CD14-positive monocyte (primary cell): ENCODE results near the gene KCNK13. TPM values are rescaled to one million over a fixed set of nuclear protein-coding genes. Genes with fewer than 3 reads are reported as not detected.

ENCODE experiments used
- DNase-seq, 3 donors: peaks; one replicate each; pipeline ENCODE4 v3.0.0-alpha.2; 2011 to 2022
- H2AFZ ChIP-seq: 2 replicates; pipeline ENCODE4 v1.6.0; 2012; ENCODE audit warnings: mild to moderate bottlenecking, low read depth, low read length, inconsistent platforms; ENCODE audit not compliant: insufficient read depth, poor library complexity, severe bottlenecking
- H3K27ac ChIP-seq, 2 donors: 1 replicate in 1 of 2; 2 replicates in 1 of 2; pipeline ENCODE4 v1.5.1; 2012 to 2013; ENCODE audit warnings: low read length in 2 of 2, control low read depth in 1 of 2, inconsistent platforms in 1 of 2, low read depth in 1 of 2, mild to moderate bottlenecking in 1 of 2
- H3K27me3 ChIP-seq, 2 donors: one replicate each; pipeline versions ENCODE4 v1.6.0 to v1.6.1; 2011 to 2013; ENCODE audit warnings: low read length in 2 of 2; ENCODE audit not compliant: control insufficient read depth in 2 of 2, insufficient read depth in 2 of 2
- H3K36me3 ChIP-seq, 2 donors: replicated peaks in 1 of 2; 1 replicate in 1 of 2; 2 replicates in 1 of 2; pipeline versions ENCODE4 v1.5.1 to v1.6.1; 2012 to 2013; ENCODE audit warnings: low read length in 2 of 2, control low read depth in 1 of 2, inconsistent platforms in 1 of 2, mild to moderate bottlenecking in 1 of 2; ENCODE audit not compliant: insufficient read depth in 2 of 2, control insufficient read depth in 1 of 2
- H3K4me1 ChIP-seq, 2 donors: 1 replicate in 1 of 2; 2 replicates in 1 of 2; pipeline versions ENCODE4 v1.5.1 to v1.6.1; 2012 to 2013; ENCODE audit warnings: low read length in 2 of 2, control low read depth in 1 of 2, inconsistent platforms in 1 of 2, mild to moderate bottlenecking in 1 of 2, moderate library complexity in 1 of 2; ENCODE audit not compliant: insufficient read depth in 2 of 2, control insufficient read depth in 1 of 2
- H3K4me2 ChIP-seq: replicated peaks from 2 replicates; pipeline ENCODE3; 2012; ENCODE audit warnings: low read length, moderate library complexity, mild to moderate bottlenecking; ENCODE audit not compliant: poor library complexity, severe bottlenecking; ENCODE audit errors: extremely low read depth
- H3K4me3 ChIP-seq, 3 experiments: fragments of 200-600 bp in 1 of 3; sonication (generic) in 1 of 3; replicated peaks in 1 of 3; 1 replicate in 2 of 3; 2 replicates in 1 of 3; pipeline ENCODE4 v1.5.1; 2011 to 2013; ENCODE audit warnings: low read length in 3 of 3, mild to moderate bottlenecking in 3 of 3, control low read depth in 2 of 3, low read depth in 2 of 3, inconsistent platforms in 1 of 3, moderate library complexity in 1 of 3
- H3K79me2 ChIP-seq: 2 replicates; pipeline ENCODE4 v1.6.0; 2012; ENCODE audit warnings: mild to moderate bottlenecking, control low read depth, inconsistent platforms, low read length, moderate library complexity; ENCODE audit not compliant: insufficient read depth
- H3K9ac ChIP-seq: 2 replicates; pipeline ENCODE4 v1.6.0; 2017; ENCODE audit warnings: low read length, mild to moderate bottlenecking; ENCODE audit not compliant: insufficient read depth, poor library complexity, severe bottlenecking
- H3K9me3 ChIP-seq, 2 donors: replicated peaks in 1 of 2; 1 replicate in 1 of 2; 2 replicates in 1 of 2; pipeline versions ENCODE4 v1.5.1 to v1.6.1; 2012 to 2013; ENCODE audit warnings: low read length in 2 of 2, control low read depth in 1 of 2; ENCODE audit not compliant: control insufficient read depth in 1 of 2, insufficient read depth in 1 of 2
- H4K20me1 ChIP-seq: 2 replicates; pipeline ENCODE4 v1.6.0; 2012; ENCODE audit warnings: mild to moderate bottlenecking, low read length, control low read depth, moderate library complexity; ENCODE audit not compliant: insufficient read depth
- H3K27ac Mint-ChIP-seq, 7 donors: one replicate each; pipeline ENCODE4 v1.8.0; 2020; ENCODE audit warnings: mild to moderate bottlenecking in 7 of 7, mixed read lengths in 7 of 7, moderate library complexity in 6 of 7, inconsistent platforms in 2 of 7
- H3K27me3 Mint-ChIP-seq, 3 donors: one replicate each; pipeline ENCODE4 v1.8.0; 2021 to 2022; ENCODE audit warnings: low read depth in 3 of 3, mild to moderate bottlenecking in 3 of 3, mixed read lengths in 3 of 3, moderate library complexity in 3 of 3, inconsistent platforms in 1 of 3
- H3K36me3 Mint-ChIP-seq, 2 donors: one replicate each; pipeline ENCODE4 v1.8.0; 2020; ENCODE audit warnings: mixed read lengths in 2 of 2, inconsistent platforms in 1 of 2, mild to moderate bottlenecking in 1 of 2
- H3K4me1 Mint-ChIP-seq: one replicate; pipeline ENCODE4 v1.8.0; 2020; ENCODE audit warnings: mild to moderate bottlenecking, mixed read lengths
- H3K4me3 Mint-ChIP-seq, 2 donors: one replicate each; pipeline ENCODE4 v1.8.0; 2020; ENCODE audit warnings: mild to moderate bottlenecking in 2 of 2, mixed read lengths in 2 of 2, moderate library complexity in 1 of 2
- H3K9me3 Mint-ChIP-seq, 7 donors: one replicate each; pipeline ENCODE4 v1.8.0; 2020 to 2022; ENCODE audit warnings: mixed read lengths in 7 of 7, mild to moderate bottlenecking in 6 of 7, moderate library complexity in 6 of 7, inconsistent platforms in 2 of 7
- WGBS: methylation state at CpG from one replicate; pipeline ENCODE4 v1.1.5; 2013; ENCODE audit warnings: missing lambda C conversion rate; ENCODE audit not compliant: insufficient coverage; 5-methylcytosine and 5-hydroxymethylcytosine counted together
- intact Hi-C, 2 donors: fragments of 100-400 bp; cut with micrococcal nuclease; formaldehyde crosslinking; loops; one replicate each; pipeline versions ENCODE4 v1.15.0 to v1.15.1; 2023
- polyA plus RNA-seq, 3 donors: library from polyadenylated mRNA; depleted of rRNA in 1 of 3; unstranded in 2 of 3; stranded (reverse) in 1 of 3; fragments of 300-500 nt in 2 of 3; fragments of >200 nt in 1 of 3; fragmentation: Illumina TruSeq in 2 of 3; gene quantifications; 1 replicate in 2 of 3; 2 replicates in 1 of 3; pipeline ENCODE4 v1.2.3, GENCODE V29; 2012 to 2021
- TF ChIP-seq, protein P1 (sequence below): fragments of 200-600 bp; IDR thresholded peaks from one replicate; pipeline ENCODE4 v1.8.0; 2022; ENCODE audit warnings: antibody characterized with exemption, mild to moderate bottlenecking

The KCNK13 gene
- polyA plus RNA-seq, 3 donors: 1.6 to 4.2 (median 2.9) TPM

- peaks cover 34% of the 10 kb centered on the region for H3K4me1 Mint-ChIP-seq
- intact Hi-C loops: no loop called here
Measured at GRCh38 chr14:90095096-90095495, 33.3 kb downstream of the KCNK13 start.

DNA sequence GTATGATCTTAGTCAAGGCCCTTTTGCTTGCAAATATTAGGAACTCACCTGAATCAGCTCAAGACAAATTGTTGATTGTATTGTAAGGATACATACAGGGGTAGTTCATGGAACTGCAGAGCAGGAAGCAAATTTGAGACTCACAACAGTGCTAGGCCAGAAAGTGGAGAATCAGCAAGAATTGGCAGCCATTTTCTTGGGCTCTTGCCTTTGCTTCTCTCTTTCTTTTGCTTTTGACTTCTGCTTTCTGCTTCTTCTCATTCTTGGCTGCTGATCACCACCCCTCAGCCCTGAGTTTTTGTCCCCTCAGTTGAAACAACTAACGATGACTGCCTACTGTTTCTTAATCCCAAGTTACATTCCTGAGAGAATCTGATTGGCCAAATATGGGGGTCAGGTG lies 34.8 kb downstream of the KCNK13 start:
- TF ChIP-seq, protein P1, sequence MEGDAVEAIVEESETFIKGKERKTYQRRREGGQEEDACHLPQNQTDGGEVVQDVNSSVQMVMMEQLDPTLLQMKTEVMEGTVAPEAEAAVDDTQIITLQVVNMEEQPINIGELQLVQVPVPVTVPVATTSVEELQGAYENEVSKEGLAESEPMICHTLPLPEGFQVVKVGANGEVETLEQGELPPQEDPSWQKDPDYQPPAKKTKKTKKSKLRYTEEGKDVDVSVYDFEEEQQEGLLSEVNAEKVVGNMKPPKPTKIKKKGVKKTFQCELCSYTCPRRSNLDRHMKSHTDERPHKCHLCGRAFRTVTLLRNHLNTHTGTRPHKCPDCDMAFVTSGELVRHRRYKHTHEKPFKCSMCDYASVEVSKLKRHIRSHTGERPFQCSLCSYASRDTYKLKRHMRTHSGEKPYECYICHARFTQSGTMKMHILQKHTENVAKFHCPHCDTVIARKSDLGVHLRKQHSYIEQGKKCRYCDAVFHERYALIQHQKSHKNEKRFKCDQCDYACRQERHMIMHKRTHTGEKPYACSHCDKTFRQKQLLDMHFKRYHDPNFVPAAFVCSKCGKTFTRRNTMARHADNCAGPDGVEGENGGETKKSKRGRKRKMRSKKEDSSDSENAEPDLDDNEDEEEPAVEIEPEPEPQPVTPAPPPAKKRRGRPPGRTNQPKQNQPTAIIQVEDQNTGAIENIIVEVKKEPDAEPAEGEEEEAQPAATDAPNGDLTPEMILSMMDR: no peak
- H3K4me1 ChIP-seq: peaks cover 22 to 37% of the 10 kb centered on the region in 2 donors
- no peak overlapping the region for H3K27ac ChIP-seq
- Mint-ChIP-seq H3K4me1 (peaks cover 34% of the 10 kb centered on the region), H3K27ac (peak overlapping the region in 2 of 7 donors; percentile 22 to 72), H3K36me3 (peaks cover 3 to 11% of the 10 kb centered on the region in 2 donors), H3K27me3 (peaks cover 2 to 12% (median 4%) of the 10 kb centered on the region in 3 donors), H3K9me3 (peaks cover 0 to 14% (median 4%) of the 10 kb centered on the region in 7 donors), H3K4me3 (no peak overlapping the region)
- no peaks in the 10 kb centered on the region for H4K20me1 ChIP-seq
- no peak overlapping the region for H3K4me2 ChIP-seq
- H3K4me3 ChIP-seq: no peak overlapping the region
- peaks cover 0 to 5% of the 10 kb centered on the region in 2 donors for H3K36me3 ChIP-seq
- H3K79me2 ChIP-seq: peaks cover 10% of the 10 kb centered on the region
- no peak overlapping the region for H3K9ac ChIP-seq
- no peaks in the 10 kb centered on the region for H3K27me3 ChIP-seq
- no CpG with 5 or more reads among the region's 1 CpG for WGBS
- DNase-seq: peak in 1 of 3 donors; percentile 3
- H2AFZ ChIP-seq: peak overlapping the region; percentile 19
- no peaks in the 10 kb centered on the region for H3K9me3 ChIP-seq
- intact Hi-C loops: no loop called here

More at GRCh38 chr14:90095096-90095495, 33.3 kb downstream of the KCNK13 start:
- H3K9me3 ChIP-seq: peaks cover 0 to 3% of the 10 kb centered on the region in 2 donors
- Mint-ChIP-seq H3K9me3 (peaks cover 4 to 22% (median 7%) of the 10 kb centered on the region in 7 donors), H3K36me3 (peaks cover 10 to 19% of the 10 kb centered on the region in 2 donors), H3K4me3 (no peak overlapping the region), H3K27ac (no peak overlapping the region), H3K27me3 (peaks cover 0 to 10% (median 4%) of the 10 kb centered on the region in 3 donors)
- TF ChIP-seq, protein P1: no peak
- H3K4me1 ChIP-seq: peaks cover 22 to 37% of the 10 kb centered on the region in 2 donors
- DNase-seq: no peak
- H3K9ac ChIP-seq: no peak overlapping the region
- H3K36me3 ChIP-seq: peaks cover 0 to 5% of the 10 kb centered on the region in 2 donors
- H3K27ac ChIP-seq: no peak overlapping the region
- H3K79me2 ChIP-seq: peaks cover 10% of the 10 kb centered on the region
- H2AFZ ChIP-seq: no peak overlapping the region
- 100% methylated on average over 3 of the region's 4 CpGs for WGBS
- H3K27me3 ChIP-seq: no peaks in the 10 kb centered on the region
- no peaks in the 10 kb centered on the region for H4K20me1 ChIP-seq
- H3K4me2 ChIP-seq: no peak overlapping the region
- H3K4me3 ChIP-seq: no peak overlapping the region
